K562 (cell line): ENCODE measurements around the gene LASP1. TPM values are rescaled to one million over a fixed set of nuclear protein-coding genes. Genes with fewer than 3 reads are reported as not detected.

ENCODE experiments used
- CBFA2T2 ChIP-seq: fragments of 450-650 bp; conservative IDR thresholded peaks from 2 replicates; pipeline ENCODE4 v1.6.1; 2017; ENCODE audit warnings: mild to moderate bottlenecking
- CREM ChIP-seq: IDR thresholded peaks from 2 replicates; pipeline ENCODE4 v1.6.1; 2014; ENCODE audit warnings: antibody characterized with exemption, low read depth
- HLTF ChIP-seq: fragments of 450-650 bp; IDR thresholded peaks from 2 replicates; pipeline ENCODE4 v1.6.1; 2016
- MTF1 ChIP-seq: fragments of 250-450 bp; sonication (Bioruptor Pico); IDR thresholded peaks from 2 replicates; pipeline ENCODE4 v1.9.0; 2021; ENCODE audit warnings: moderate library complexity, mild to moderate bottlenecking, inconsistent platforms, borderline replicate concordance
- NBN ChIP-seq: fragments of 450-650 bp; IDR thresholded peaks from 2 replicates; pipeline ENCODE4 v1.6.1; 2016; ENCODE audit warnings: low read depth, mild to moderate bottlenecking
- NFE2L1 ChIP-seq: fragments of 450-650 bp; IDR thresholded peaks from 2 replicates; pipeline ENCODE4 v1.6.1; 2016; ENCODE audit warnings: missing genetic modification characterization, low read depth, mild to moderate bottlenecking, missing compliant biosample characterization, moderate library complexity, borderline replicate concordance
- NONO ChIP-seq, 2 experiments: fragments of 200-400 bp in 1 of 2; fragments of 450-650 bp in 1 of 2; formaldehyde crosslinking in 1 of 2; IDR thresholded peaks; 2 replicates each; pipeline ENCODE4 v1.6.1; 2017; ENCODE audit warnings: low read depth in 2 of 2, mild to moderate bottlenecking in 2 of 2, moderate library complexity in 2 of 2, low read length in 1 of 2
- PHTF2 ChIP-seq: fragments of 250-450 bp; sonication (Bioruptor Pico); IDR thresholded peaks from 2 replicates; pipeline ENCODE4 v1.5.0; 2021; ENCODE audit warnings: mild to moderate bottlenecking
- SPI1 ChIP-seq: IDR thresholded peaks from 2 replicates; pipeline ENCODE4 v1.6.1; 2011; ENCODE audit warnings: low read depth, low read length, control low read depth, borderline replicate concordance
- SUPT5H ChIP-seq: fragments of 450-650 bp; IDR thresholded peaks from 2 replicates; pipeline ENCODE4 v1.6.1; 2016
- TAF7 ChIP-seq: fragments of 450-650 bp; IDR thresholded peaks from 2 replicates; pipeline ENCODE4 v1.6.1; 2016; ENCODE audit warnings: missing genetic modification characterization, missing compliant biosample characterization
- TEAD2 ChIP-seq: fragments of 450-650 bp; IDR thresholded peaks from 2 replicates; pipeline ENCODE4 v1.6.1; 2016; ENCODE audit warnings: missing genetic modification characterization, control low read depth, missing compliant biosample characterization
- ZNF324 ChIP-seq: fragments of 250-450 bp; sonication (Bioruptor Pico); IDR thresholded peaks from 2 replicates; pipeline ENCODE4 v1.4.0; 2020; ENCODE audit warnings: mild to moderate bottlenecking
- ZNF668 ChIP-seq: fragments of 250-450 bp; sonication (Bioruptor Pico); IDR thresholded peaks from 2 replicates; pipeline ENCODE4 v1.8.0; 2022; ENCODE audit warnings: mild to moderate bottlenecking, inconsistent platforms
- polyA plus RNA-seq, 8 experiments: library from polyadenylated mRNA; depleted of rRNA in 4 of 8; stranded (reverse) in 5 of 8; unstranded in 3 of 8; fragments of >200 nt; fragmentation: Nextera tagmentation in 2 of 8; fragmentation: Illumina TruSeq in 1 of 8; extraction: Ambion mirVana in 2 of 8; extraction: Trizol in 1 of 8; gene quantifications; 2 replicates each; pipeline versions ENCODE4 v1.2.1 to v1.2.3, GENCODE V29; 2011 to 2014; ENCODE audit warnings: inconsistent platforms in 1 of 8, missing spikeins in 1 of 8
- total RNA-seq, 7 experiments: library from RNA; depleted of rRNA in 6 of 7; stranded (reverse); fragments of >200 nt in 6 of 7; fragmentation: Illumina TruSeq in 2 of 7; extraction: Trizol in 2 of 7; gene quantifications; 2 replicates each; pipeline versions ENCODE4 v1.2.1 to v1.2.3, GENCODE V29; 2011 to 2021; ENCODE audit warnings: low replicate concordance in 1 of 7
- TF ChIP-seq, protein P1 (sequence below): fragments of 450-650 bp; IDR thresholded peaks from 2 replicates; pipeline ENCODE4 v1.6.1; 2016; ENCODE audit warnings: mild to moderate bottlenecking
- TF ChIP-seq, protein P2 (sequence below), 2 experiments: fragments of 150-350 bp in 1 of 2; IDR thresholded peaks; 2 replicates each; pipeline ENCODE4 v1.6.1; 2012 to 2016; ENCODE audit warnings: low read depth in 2 of 2, low read length in 2 of 2, mild to moderate bottlenecking in 1 of 2, moderate library complexity in 1 of 2
- TF ChIP-seq, protein P3 (sequence below), 3 experiments: fragments of 200-800 bp in 1 of 3; sonication (Bioruptor generic) in 1 of 3; sonication (generic) in 1 of 3; formaldehyde crosslinking in 1 of 3; IDR thresholded peaks; 2 replicates each; pipeline versions ENCODE4 v1.6.1 to v1.8.0; 2016 to 2022; ENCODE audit warnings: mild to moderate bottlenecking in 2 of 3, missing compliant biosample characterization in 2 of 3, missing genetic modification characterization in 2 of 3, missing genetic modification reagents in 1 of 3
- TF ChIP-seq, protein P4 (sequence below): sonication (generic); formaldehyde crosslinking; IDR thresholded peaks from 2 replicates; pipeline ENCODE4 v1.8.0; 2022; ENCODE audit warnings: mild to moderate bottlenecking, missing genetic modification reagents

LASP1 gene
- total and polyA plus RNA-seq, 9 of the 15 experiments (the other 6 are each of a cell fraction or from before 2014, with no cell fraction given), result 23.0 to 125 (median 55.3) TPM

DNA sequence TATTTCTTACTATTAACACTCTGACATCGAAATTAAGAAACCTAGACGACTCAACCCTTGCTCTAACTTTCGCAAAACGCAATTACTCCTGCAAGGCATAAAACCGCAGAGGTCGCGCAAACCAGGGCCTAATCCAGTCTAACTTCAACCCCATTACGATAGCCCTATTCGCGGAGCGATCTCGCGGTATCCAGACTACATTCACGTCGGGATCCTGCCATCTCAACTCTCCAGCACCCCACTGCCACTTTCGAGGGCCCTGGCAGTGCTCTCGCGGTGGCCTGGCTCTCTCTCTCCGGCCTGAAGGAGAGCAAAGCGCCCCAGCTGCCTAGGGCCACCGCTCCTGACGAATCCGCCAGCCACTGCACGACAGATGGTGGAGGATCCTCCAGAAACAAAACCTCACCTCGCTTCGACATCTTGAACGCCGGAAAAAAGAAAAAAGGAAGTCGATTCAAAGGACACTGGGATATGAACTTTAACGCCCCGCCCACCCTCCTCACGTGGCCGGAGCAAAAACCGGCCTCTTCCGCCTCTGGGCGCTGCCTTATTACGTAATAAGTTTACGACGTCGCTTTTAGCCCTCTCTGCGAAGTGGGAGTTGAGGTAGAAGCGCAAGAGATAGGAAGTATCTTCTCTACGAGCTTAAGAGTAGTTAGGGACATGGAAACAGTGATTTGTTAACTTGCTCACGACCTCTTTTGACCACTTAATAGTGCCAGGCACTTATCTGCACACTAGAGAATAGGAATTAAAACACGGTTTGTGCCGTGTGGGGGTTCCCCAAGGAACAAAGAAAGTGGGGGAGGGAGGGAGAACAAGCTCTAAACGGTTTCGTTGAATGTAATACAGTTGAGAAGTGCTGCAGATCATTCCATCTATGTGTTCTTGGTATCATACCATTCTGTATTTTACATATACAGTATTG is 16.3 kb upstream of the LASP1 start, which contains the start of gene RPL23 (continued):
- TF ChIP-seq ZNF668 (CRISPR knock-in tag) (no peak), CBFA2T2 (peak; percentile 60), PHTF2 (0 out of 2 replicates have a peak, but pooled peaks have one; percentile 45), NONO (IDR thresholded peaks at IDR 0.05; ENCODE audit: low read depth in 2 of 2, low read length in 1 of 2) (0 out of 4 replicates have a peak, but pooled peaks of 1 of the 2 experiments have one; percentile 58), HLTF (0 out of 2 replicates have a peak, but pooled peaks have one; percentile 28), NFE2L1 (tag) (no peak), SUPT5H (peak; percentile 99), ZNF324 (CRISPR knock-in tag) (no peak), NBN (peak; percentile 75; the same call in 1 of the 2 replicates), MTF1 (CRISPR knock-in tag) (no peak), TEAD2 (tag) (no peak), CREM (peak; percentile 99), SPI1 (peak; percentile 96), TAF7 (peak; percentile 99)
- TF ChIP-seq, protein P1, sequence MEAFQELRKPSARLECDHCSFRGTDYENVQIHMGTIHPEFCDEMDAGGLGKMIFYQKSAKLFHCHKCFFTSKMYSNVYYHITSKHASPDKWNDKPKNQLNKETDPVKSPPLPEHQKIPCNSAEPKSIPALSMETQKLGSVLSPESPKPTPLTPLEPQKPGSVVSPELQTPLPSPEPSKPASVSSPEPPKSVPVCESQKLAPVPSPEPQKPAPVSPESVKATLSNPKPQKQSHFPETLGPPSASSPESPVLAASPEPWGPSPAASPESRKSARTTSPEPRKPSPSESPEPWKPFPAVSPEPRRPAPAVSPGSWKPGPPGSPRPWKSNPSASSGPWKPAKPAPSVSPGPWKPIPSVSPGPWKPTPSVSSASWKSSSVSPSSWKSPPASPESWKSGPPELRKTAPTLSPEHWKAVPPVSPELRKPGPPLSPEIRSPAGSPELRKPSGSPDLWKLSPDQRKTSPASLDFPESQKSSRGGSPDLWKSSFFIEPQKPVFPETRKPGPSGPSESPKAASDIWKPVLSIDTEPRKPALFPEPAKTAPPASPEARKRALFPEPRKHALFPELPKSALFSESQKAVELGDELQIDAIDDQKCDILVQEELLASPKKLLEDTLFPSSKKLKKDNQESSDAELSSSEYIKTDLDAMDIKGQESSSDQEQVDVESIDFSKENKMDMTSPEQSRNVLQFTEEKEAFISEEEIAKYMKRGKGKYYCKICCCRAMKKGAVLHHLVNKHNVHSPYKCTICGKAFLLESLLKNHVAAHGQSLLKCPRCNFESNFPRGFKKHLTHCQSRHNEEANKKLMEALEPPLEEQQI, result peak; percentile 75; the same call in 1 of the 2 replicates
- TF ChIP-seq, protein P2, sequence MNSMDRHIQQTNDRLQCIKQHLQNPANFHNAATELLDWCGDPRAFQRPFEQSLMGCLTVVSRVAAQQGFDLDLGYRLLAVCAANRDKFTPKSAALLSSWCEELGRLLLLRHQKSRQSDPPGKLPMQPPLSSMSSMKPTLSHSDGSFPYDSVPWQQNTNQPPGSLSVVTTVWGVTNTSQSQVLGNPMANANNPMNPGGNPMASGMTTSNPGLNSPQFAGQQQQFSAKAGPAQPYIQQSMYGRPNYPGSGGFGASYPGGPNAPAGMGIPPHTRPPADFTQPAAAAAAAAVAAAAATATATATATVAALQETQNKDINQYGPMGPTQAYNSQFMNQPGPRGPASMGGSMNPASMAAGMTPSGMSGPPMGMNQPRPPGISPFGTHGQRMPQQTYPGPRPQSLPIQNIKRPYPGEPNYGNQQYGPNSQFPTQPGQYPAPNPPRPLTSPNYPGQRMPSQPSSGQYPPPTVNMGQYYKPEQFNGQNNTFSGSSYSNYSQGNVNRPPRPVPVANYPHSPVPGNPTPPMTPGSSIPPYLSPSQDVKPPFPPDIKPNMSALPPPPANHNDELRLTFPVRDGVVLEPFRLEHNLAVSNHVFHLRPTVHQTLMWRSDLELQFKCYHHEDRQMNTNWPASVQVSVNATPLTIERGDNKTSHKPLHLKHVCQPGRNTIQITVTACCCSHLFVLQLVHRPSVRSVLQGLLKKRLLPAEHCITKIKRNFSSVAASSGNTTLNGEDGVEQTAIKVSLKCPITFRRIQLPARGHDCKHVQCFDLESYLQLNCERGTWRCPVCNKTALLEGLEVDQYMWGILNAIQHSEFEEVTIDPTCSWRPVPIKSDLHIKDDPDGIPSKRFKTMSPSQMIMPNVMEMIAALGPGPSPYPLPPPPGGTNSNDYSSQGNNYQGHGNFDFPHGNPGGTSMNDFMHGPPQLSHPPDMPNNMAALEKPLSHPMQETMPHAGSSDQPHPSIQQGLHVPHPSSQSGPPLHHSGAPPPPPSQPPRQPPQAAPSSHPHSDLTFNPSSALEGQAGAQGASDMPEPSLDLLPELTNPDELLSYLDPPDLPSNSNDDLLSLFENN (IDR thresholded peaks at IDR 0.05; ENCODE audit: low read depth in 2 of 2, low read length in 2 of 2), result peak in 1 of 2 experiments; percentile 57; a peak in 1 of 4 replicates
- TF ChIP-seq, protein P3, sequence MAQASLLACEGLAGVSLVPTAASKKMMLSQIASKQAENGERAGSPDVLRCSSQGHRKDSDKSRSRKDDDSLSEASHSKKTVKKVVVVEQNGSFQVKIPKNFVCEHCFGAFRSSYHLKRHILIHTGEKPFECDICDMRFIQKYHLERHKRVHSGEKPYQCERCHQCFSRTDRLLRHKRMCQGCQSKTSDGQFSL (CRISPR knock-in tag; IDR thresholded peaks at IDR 0.05), result 0 out of 2 replicates have a peak, but pooled peaks have one; percentile 19
- TF ChIP-seq, protein P3 (tag; IDR thresholded peaks at IDR 0.05), result 0 out of 4 replicates have a peak, but pooled peaks of 1 of the 2 experiments have one; percentile 39
- TF ChIP-seq, protein P4, sequence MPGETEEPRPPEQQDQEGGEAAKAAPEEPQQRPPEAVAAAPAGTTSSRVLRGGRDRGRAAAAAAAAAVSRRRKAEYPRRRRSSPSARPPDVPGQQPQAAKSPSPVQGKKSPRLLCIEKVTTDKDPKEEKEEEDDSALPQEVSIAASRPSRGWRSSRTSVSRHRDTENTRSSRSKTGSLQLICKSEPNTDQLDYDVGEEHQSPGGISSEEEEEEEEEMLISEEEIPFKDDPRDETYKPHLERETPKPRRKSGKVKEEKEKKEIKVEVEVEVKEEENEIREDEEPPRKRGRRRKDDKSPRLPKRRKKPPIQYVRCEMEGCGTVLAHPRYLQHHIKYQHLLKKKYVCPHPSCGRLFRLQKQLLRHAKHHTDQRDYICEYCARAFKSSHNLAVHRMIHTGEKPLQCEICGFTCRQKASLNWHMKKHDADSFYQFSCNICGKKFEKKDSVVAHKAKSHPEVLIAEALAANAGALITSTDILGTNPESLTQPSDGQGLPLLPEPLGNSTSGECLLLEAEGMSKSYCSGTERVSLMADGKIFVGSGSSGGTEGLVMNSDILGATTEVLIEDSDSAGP (CRISPR knock-in tag), result no peak
